Neuronal stem cell (in vitro differentiated cells): ENCODE data around the gene RPGR.

Experiments used
- DNase-seq: peaks from one replicate; pipeline ENCODE4 v3.0.0-alpha.2; 2013; ENCODE audit warnings: low spot score
- H2AFZ ChIP-seq: one replicate; pipeline ENCODE4 v1.6.1; 2013; ENCODE audit warnings: mild to moderate bottlenecking, low read length, inconsistent platforms
- H2AK5ac ChIP-seq: 2 replicates; pipeline ENCODE4 v1.6.1; 2013; ENCODE audit warnings: low read depth, mild to moderate bottlenecking, inconsistent platforms, low read length, moderate library complexity, mixed read lengths
- H2BK120ac ChIP-seq: 2 replicates; pipeline ENCODE4 v1.6.1; 2013; ENCODE audit warnings: low read depth, mild to moderate bottlenecking, inconsistent platforms, low read length, moderate library complexity, mixed read lengths
- H2BK12ac ChIP-seq: one replicate; pipeline ENCODE4 v1.6.1; 2013; ENCODE audit warnings: low read length, inconsistent platforms
- H2BK15ac ChIP-seq: 2 replicates; pipeline ENCODE4 v1.6.1; 2013; ENCODE audit warnings: mild to moderate bottlenecking, low read length, inconsistent platforms, mixed read lengths
- H2BK5ac ChIP-seq: one replicate; pipeline ENCODE4 v1.6.1; 2013; ENCODE audit warnings: inconsistent platforms, mild to moderate bottlenecking, low read length, moderate library complexity
- H3K14ac ChIP-seq: one replicate; pipeline ENCODE4 v1.6.1; 2013; ENCODE audit warnings: low read length, inconsistent platforms
- H3K18ac ChIP-seq: 2 replicates; pipeline ENCODE4 v1.6.1; 2013; ENCODE audit warnings: low read length, inconsistent platforms
- H3K23ac ChIP-seq: 2 replicates; pipeline ENCODE4 v1.6.1; 2013; ENCODE audit warnings: low read depth, mild to moderate bottlenecking, mixed read lengths, low read length, inconsistent platforms; ENCODE audit not compliant: poor library complexity
- H3K27ac ChIP-seq: replicated peaks from 3 replicates; pipeline ENCODE4 v1.5.1; 2013; ENCODE audit warnings: low read length, inconsistent platforms
- H3K27me3 ChIP-seq, 3 experiments: 2 replicates each; pipeline ENCODE4 v1.6.1; 2013; ENCODE audit warnings: low read length in 3 of 3, mild to moderate bottlenecking in 2 of 3, inconsistent platforms in 1 of 3, low read depth in 1 of 3, mixed read lengths in 1 of 3, moderate library complexity in 1 of 3; ENCODE audit not compliant: control insufficient read depth in 3 of 3, insufficient read depth in 3 of 3
- H3K36me3 ChIP-seq, 2 donors: replicated peaks in 1 of 2; 2 replicates each; pipeline ENCODE4 v1.6.1; 2013; ENCODE audit warnings: low read length in 2 of 2; ENCODE audit not compliant: control insufficient read depth in 2 of 2, insufficient read depth in 2 of 2
- H3K4ac ChIP-seq: 2 replicates; pipeline ENCODE4 v1.6.1; 2013; ENCODE audit warnings: inconsistent platforms, mild to moderate bottlenecking, low read length, moderate library complexity
- H3K4me1 ChIP-seq, 2 donors: 1 replicate in 1 of 2; 2 replicates in 1 of 2; pipeline ENCODE4 v1.6.1; 2013; ENCODE audit warnings: low read length in 2 of 2, low read depth in 1 of 2; ENCODE audit not compliant: control insufficient read depth in 2 of 2, insufficient read depth in 1 of 2
- H3K4me2 ChIP-seq: one replicate; pipeline ENCODE4 v1.6.1; 2013; ENCODE audit warnings: mild to moderate bottlenecking, low read length, inconsistent platforms; ENCODE audit not compliant: insufficient read depth, poor library complexity, severe bottlenecking
- H3K4me3 ChIP-seq, 2 donors: 2 replicates each; pipeline ENCODE4 v1.5.1; 2013; ENCODE audit warnings: low read length in 2 of 2, mild to moderate bottlenecking in 2 of 2, inconsistent platforms in 1 of 2, moderate library complexity in 1 of 2
- H3K79me1 ChIP-seq: one replicate; pipeline ENCODE4 v1.6.1; 2013; ENCODE audit warnings: low read depth, mild to moderate bottlenecking, inconsistent platforms, low read length, moderate library complexity
- H3K9ac ChIP-seq: one replicate; pipeline ENCODE4 v1.6.1; 2013; ENCODE audit warnings: mild to moderate bottlenecking, low read depth, low read length, inconsistent platforms; ENCODE audit not compliant: poor library complexity
- H3K9me3 ChIP-seq, 2 donors: replicated peaks in 1 of 2; 2 replicates each; pipeline versions ENCODE3 to v1.6.1; 2013; ENCODE audit warnings: low read length in 2 of 2, mild to moderate bottlenecking in 2 of 2, inconsistent platforms in 1 of 2, low read depth in 1 of 2, mixed read lengths in 1 of 2, moderate library complexity in 1 of 2; ENCODE audit not compliant: control insufficient read depth in 2 of 2, insufficient read depth in 1 of 2
- H4K8ac ChIP-seq: one replicate; pipeline ENCODE4 v1.6.1; 2013; ENCODE audit warnings: low read depth, mild to moderate bottlenecking, inconsistent platforms, low read length, moderate library complexity
- H4K91ac ChIP-seq: one replicate; pipeline ENCODE4 v1.6.1; 2013; ENCODE audit warnings: low read length, low read depth, mild to moderate bottlenecking, inconsistent platforms; ENCODE audit not compliant: poor library complexity
- WGBS, 2 donors: extraction: QIAGEN DNeasy Blood & Tissue Kit; methylation state at CpG; one replicate each; pipeline ENCODE4 v1.1.7; 2013; ENCODE audit warnings: missing lambda C conversion rate in 2 of 2, mixed read lengths in 1 of 2; ENCODE audit not compliant: insufficient read length in 2 of 2, insufficient replicate concordance in 1 of 2; ENCODE audit errors: extremely low coverage in 2 of 2; 5-methylcytosine and 5-hydroxymethylcytosine counted together

Gene RPGR

DNA sequence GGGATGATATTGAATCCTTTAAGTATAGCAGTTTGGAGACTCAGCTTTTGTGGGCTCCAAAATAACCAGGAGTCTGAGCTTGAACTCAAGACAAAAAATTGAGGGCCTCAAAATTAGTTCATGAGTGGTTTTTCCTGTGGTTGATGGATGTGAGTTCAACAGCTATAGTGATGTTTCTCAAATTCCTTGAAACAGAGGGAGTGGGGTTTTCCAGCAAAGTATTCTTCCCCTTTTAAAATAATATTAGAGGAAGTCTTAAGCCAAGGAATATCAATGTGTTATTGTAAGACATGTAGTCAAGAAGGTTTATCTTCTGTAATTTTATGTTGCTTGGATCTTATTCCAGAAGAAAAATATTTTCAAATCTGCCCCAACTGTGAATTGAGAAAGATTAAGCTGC, 35.7 kb upstream of the RPGR start:
- H4K91ac ChIP-seq, result no peak overlapping the region
- H2BK120ac ChIP-seq, result no peak overlapping the region
- H3K27me3 ChIP-seq, result no peaks in the 10 kb centered on the region
- DNase-seq, result no peak
- H3K79me1 ChIP-seq, result no peaks in the 10 kb centered on the region
- no peaks in the 10 kb centered on the region for H3K9me3 ChIP-seq
- no peak overlapping the region for H3K18ac ChIP-seq
- no peak overlapping the region for H2BK15ac ChIP-seq
- H3K4me3 ChIP-seq, result no peak overlapping the region
- no peak overlapping the region for H2AK5ac ChIP-seq
- no peak overlapping the region for H4K8ac ChIP-seq
- no peak overlapping the region for H2AFZ ChIP-seq
- H3K14ac ChIP-seq, result no peak overlapping the region
- H3K4me1 ChIP-seq, result no peaks in the 10 kb centered on the region
- no peak overlapping the region for H3K27ac ChIP-seq
- H3K4ac ChIP-seq, result no peak overlapping the region
- no peak overlapping the region for H3K4me2 ChIP-seq
- H2BK12ac ChIP-seq, result no peak overlapping the region
- no peak overlapping the region for H2BK5ac ChIP-seq
- H3K23ac ChIP-seq, result no peak overlapping the region
- H3K9ac ChIP-seq, result no peak overlapping the region
- H3K36me3 ChIP-seq, result no peaks in the 10 kb centered on the region

DNA sequence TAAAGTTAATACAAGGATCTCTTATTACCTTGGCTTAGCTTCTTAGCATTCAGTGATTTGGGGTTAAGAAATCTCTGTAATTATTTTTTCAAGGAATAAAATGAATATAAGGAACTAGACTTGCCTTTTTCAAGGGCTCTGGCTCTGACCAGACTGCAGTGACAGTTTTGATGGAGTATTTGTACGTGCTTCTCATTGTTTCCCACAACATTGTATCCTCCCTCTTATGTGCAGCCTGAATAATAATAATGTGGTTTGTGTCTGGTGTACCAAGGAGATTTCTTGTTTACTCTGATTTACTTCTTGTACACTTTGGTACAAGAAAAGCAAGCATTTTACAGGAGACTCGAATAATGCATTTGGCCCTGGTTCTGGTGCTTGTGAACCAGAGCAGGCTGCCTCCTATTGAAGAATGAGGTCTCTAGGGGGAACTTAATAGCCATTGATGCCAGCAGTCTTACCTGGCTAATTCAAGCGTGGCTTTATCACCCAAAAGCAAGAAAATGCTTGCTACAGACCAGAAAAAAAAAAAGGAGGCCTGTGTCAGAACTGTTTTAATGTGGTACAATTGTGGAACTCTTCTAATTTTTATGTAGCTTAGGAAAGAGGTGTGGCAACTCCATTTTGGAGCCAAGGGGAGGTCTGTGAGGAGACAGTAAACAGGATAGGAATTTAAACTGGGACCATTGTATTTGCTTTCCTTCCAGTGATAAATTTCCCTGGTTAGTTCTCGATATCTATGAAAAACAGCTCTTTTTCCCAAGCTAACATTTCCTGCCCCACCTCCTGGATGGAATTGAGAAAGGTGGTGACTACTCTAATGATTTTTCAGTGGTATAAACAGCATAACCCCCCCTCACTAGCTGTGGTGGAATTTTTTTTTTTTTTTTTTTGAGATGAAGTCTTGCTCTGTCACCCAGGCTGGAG, 30.7 kb upstream of the RPGR start:
- no peak overlapping the region for H3K4me3 ChIP-seq
- no peak for DNase-seq
- H2BK120ac ChIP-seq, result no peak overlapping the region
- H3K4ac ChIP-seq, result no peak overlapping the region
- no peaks in the 10 kb centered on the region for H3K4me1 ChIP-seq
- WGBS, 2 donors, result no CpG with 5 or more reads among the region's 4 CpGs
- H2AFZ ChIP-seq, result no peak overlapping the region
- H2BK12ac ChIP-seq, result no peak overlapping the region
- H3K36me3 ChIP-seq, result no peaks in the 10 kb centered on the region
- no peak overlapping the region for H2AK5ac ChIP-seq
- no peaks in the 10 kb centered on the region for H3K79me1 ChIP-seq
- no peak overlapping the region for H4K8ac ChIP-seq
- H2BK15ac ChIP-seq, result no peak overlapping the region
- H3K9ac ChIP-seq, result no peak overlapping the region
- no peak overlapping the region for H4K91ac ChIP-seq
- H3K4me2 ChIP-seq, result no peak overlapping the region
- H3K18ac ChIP-seq, result no peak overlapping the region
- no peaks in the 10 kb centered on the region for H3K9me3 ChIP-seq
- no peak overlapping the region for H2BK5ac ChIP-seq
- no peaks in the 10 kb centered on the region for H3K27me3 ChIP-seq
- H3K27ac ChIP-seq, result no peak overlapping the region
- H3K23ac ChIP-seq, result no peak overlapping the region
- H3K14ac ChIP-seq, result no peak overlapping the region

DNA sequence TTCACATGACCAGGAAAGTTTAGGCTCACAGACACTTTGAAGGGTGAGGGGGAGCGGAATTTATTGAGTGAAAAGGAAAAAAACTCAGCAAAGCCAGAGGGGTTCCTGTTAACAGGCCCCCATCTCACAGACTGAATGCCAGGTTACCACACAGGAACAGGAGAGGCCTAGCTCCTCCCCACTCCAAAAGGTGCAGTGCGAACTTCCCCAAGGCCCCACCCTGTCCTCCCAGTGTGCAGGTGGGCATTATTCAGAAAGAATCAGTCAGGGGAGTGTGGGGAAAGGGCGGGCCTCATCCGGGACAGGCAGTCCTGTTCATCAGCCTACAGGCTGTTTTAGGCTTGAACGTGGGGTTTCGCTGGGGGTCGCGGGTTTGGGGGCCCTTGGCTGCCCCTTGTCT, 29.1 kb upstream of the RPGR start:
- WGBS, 2 donors, result no CpG with 5 or more reads among the region's 8 CpGs
- no peak for DNase-seq

DNA sequence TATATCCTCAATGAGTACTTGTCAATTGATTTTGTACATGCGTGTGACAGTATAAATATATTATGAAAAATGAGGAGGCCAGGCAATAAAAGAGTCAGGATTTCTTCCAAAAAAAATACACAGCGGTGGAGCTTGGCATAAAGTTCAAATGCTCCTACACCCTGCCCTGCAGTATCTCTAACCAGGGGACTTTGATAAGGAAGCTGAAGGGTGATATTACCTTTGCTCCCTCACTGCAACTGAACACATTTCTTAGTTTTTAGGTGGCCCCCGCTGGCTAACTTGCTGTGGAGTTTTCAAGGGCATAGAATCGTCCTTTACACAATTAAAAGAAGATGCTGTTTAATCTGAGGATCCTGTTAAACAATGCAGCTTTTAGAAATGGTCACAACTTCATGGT, 25.1 kb upstream of the RPGR start, which contains the start of gene OTC:
OTC (plus strand) TSS at position 243 of the 400 bp plus-strand sequence; CDS start at position 336, 93 bp downstream.
- no peak for DNase-seq
- Histone ChIP-seq H2AK5ac (no peak within 1 kb of the TSS), H3K79me1 (no peaks in the 10 kb centered on the region), H4K8ac (no peak within 1 kb of the TSS), H3K27me3 (peaks cover 0 to 5% (median 0%) of the 10 kb centered on the region in 3 experiments), H3K36me3 (no peaks in the 10 kb centered on the region), H3K4me2 (no peak within 1 kb of the TSS), H3K4me1 (no peaks in the 10 kb centered on the region), H2AFZ (no peak within 1 kb of the TSS), H2BK120ac (no peak within 1 kb of the TSS), H3K23ac (no peak within 1 kb of the TSS), H3K4me3 (no peak within 1 kb of the TSS), H2BK12ac (no peak within 1 kb of the TSS), H3K9ac (no peak within 1 kb of the TSS), H3K4ac (no peak within 1 kb of the TSS), H4K91ac (no peak within 1 kb of the TSS), H3K27ac (no peak within 1 kb of the TSS), H2BK15ac (no peak within 1 kb of the TSS), H3K9me3 (no peaks in the 10 kb centered on the region), H3K14ac (no peak within 1 kb of the TSS), H2BK5ac (no peak within 1 kb of the TSS), H3K18ac (no peak within 1 kb of the TSS)
- WGBS, 2 donors, result no CpG with 5 or more reads among the region's 4 CpGs

More for the DNA sequence above, 29.1 kb upstream of the RPGR start:
- Histone ChIP-seq H2BK120ac (no peak overlapping the region), H2AFZ (no peak overlapping the region), H2AK5ac (no peak overlapping the region), H3K79me1 (no peaks in the 10 kb centered on the region), H3K27ac (no peak overlapping the region), H3K4me2 (no peak overlapping the region), H3K4ac (no peak overlapping the region), H3K9me3 (no peaks in the 10 kb centered on the region), H3K36me3 (no peaks in the 10 kb centered on the region), H4K8ac (no peak overlapping the region), H4K91ac (no peak overlapping the region), H2BK15ac (no peak overlapping the region), H2BK12ac (no peak overlapping the region), H2BK5ac (no peak overlapping the region), H3K27me3 (no peaks in the 10 kb centered on the region), H3K4me1 (no peaks in the 10 kb centered on the region), H3K9ac (peak overlapping the region; percentile 4), H3K18ac (no peak overlapping the region), H3K23ac (no peak overlapping the region), H3K14ac (no peak overlapping the region), H3K4me3 (no peak overlapping the region)
